ENCODE results near the gene BLOC1S3. TPM values are rescaled to one million over a fixed set of nuclear protein-coding genes. Genes with fewer than 3 reads are reported as not detected.

BLOC1S3 gene
- total RNA-seq, 3 donors from 2014 or later: 12.3 to 15.5 (median 14.5) TPM

GRCh38 chr19:45175515-45176345 lies 2.9 kb upstream of the BLOC1S3 start:
- Mint-ChIP-seq H3K36me3 (ENCODE audit: insufficient read depth) (no peaks in the 10 kb centered on the region), H3K4me3 (peak overlapping the region; percentile 13), H3K9me3 (no peaks in the 10 kb centered on the region), H3K27me3 (ENCODE audit: low read depth) (no peaks in the 10 kb centered on the region), H3K4me1 (ENCODE audit: low read depth) (peaks cover 51% of the 10 kb centered on the region)
- no peak for ATAC-seq
- DNase-seq: no peak

GRCh38 chr19:45177817-45178261 lies 745 bp upstream of the BLOC1S3 start, which contains the start of gene TRAPPC6A:
Gene TRAPPC6A (minus strand): TSS chr19:45178237. CDS start chr19:45178218, 19 bp downstream.
- H3K27me3 Mint-ChIP-seq (ENCODE audit: low read depth): no peaks in the 10 kb centered on the region
- DNase-seq: no peak
- no peaks in the 10 kb centered on the region for H3K9me3 Mint-ChIP-seq
- peak; percentile 2 for ATAC-seq
- H3K4me3 Mint-ChIP-seq: peak within 1 kb of the TSS; percentile 85
- peaks cover 6% of the 10 kb centered on the region for H3K36me3 Mint-ChIP-seq (ENCODE audit: insufficient read depth)
- H3K4me1 Mint-ChIP-seq (ENCODE audit: low read depth): peaks cover 47% of the 10 kb centered on the region

- H3K4me1 Mint-ChIP-seq (ENCODE audit: low read depth): peaks cover 37% of the 10 kb centered on the region
Measured at GRCh38 chr19:45179072-45179891, 698 bp downstream of the BLOC1S3 start.

GRCh38 chr19:45179892-45180370 lies 1.3 kb downstream of the BLOC1S3 start:
- H3K36me3 Mint-ChIP-seq (ENCODE audit: insufficient read depth): peaks cover 6% of the 10 kb centered on the region
- H3K9me3 Mint-ChIP-seq: no peaks in the 10 kb centered on the region
- H3K4me3 Mint-ChIP-seq: peak overlapping the region; percentile 80
- ATAC-seq (no peak), DNase-seq (no peak)
- H3K27me3 Mint-ChIP-seq (ENCODE audit: low read depth): no peaks in the 10 kb centered on the region
- peaks cover 38% of the 10 kb centered on the region for H3K4me1 Mint-ChIP-seq (ENCODE audit: low read depth)

More at GRCh38 chr19:45179072-45179891, 698 bp downstream of the BLOC1S3 start:
- peak; percentile 5 to 8 for ATAC-seq
- no peak for DNase-seq
- peaks cover 6% of the 10 kb centered on the region for H3K36me3 Mint-ChIP-seq (ENCODE audit: insufficient read depth)
- peak overlapping the region; percentile 85 for H3K4me3 Mint-ChIP-seq
- H3K9me3 Mint-ChIP-seq: no peaks in the 10 kb centered on the region
- no peaks in the 10 kb centered on the region for H3K27me3 Mint-ChIP-seq (ENCODE audit: low read depth)

- DNase-seq (no peak), ATAC-seq (no peak)
- Mint-ChIP-seq H3K4me3 (peak overlapping the region; percentile 80), H3K36me3 (ENCODE audit: insufficient read depth) (peaks cover 6% of the 10 kb centered on the region), H3K27me3 (ENCODE audit: low read depth) (no peaks in the 10 kb centered on the region), H3K9me3 (no peaks in the 10 kb centered on the region), H3K4me1 (ENCODE audit: low read depth) (peaks cover 33% of the 10 kb centered on the region)
Measured at GRCh38 chr19:45180936-45181335, 2.4 kb downstream of the BLOC1S3 start.

GRCh38 chr19:45182758-45183157 lies 4.2 kb downstream of the BLOC1S3 start:
- H3K9me3 Mint-ChIP-seq: no peaks in the 10 kb centered on the region
- ATAC-seq (no peak), DNase-seq (no peak)
- H3K4me3 Mint-ChIP-seq: no peak overlapping the region
- H3K4me1 Mint-ChIP-seq (ENCODE audit: low read depth): peaks cover 31% of the 10 kb centered on the region
- peaks cover 6% of the 10 kb centered on the region for H3K36me3 Mint-ChIP-seq (ENCODE audit: insufficient read depth)
- no peaks in the 10 kb centered on the region for H3K27me3 Mint-ChIP-seq (ENCODE audit: low read depth)

- H3K4me3 Mint-ChIP-seq: no peak overlapping the region
- ATAC-seq: no peak
Measured at GRCh38 chr19:45184115-45184514, 5.5 kb downstream of the BLOC1S3 start.

GRCh38 chr19:45186509-45187334 lies 8.1 kb downstream of the BLOC1S3 start:
- ATAC-seq: no peak

More at GRCh38 chr19:45184115-45184514, 5.5 kb downstream of the BLOC1S3 start:
- Mint-ChIP-seq H3K27me3 (ENCODE audit: low read depth) (no peaks in the 10 kb centered on the region), H3K9me3 (no peaks in the 10 kb centered on the region), H3K36me3 (ENCODE audit: insufficient read depth) (peaks cover 6% of the 10 kb centered on the region), H3K4me1 (ENCODE audit: low read depth) (peaks cover 29% of the 10 kb centered on the region)
- no peak for DNase-seq

GRCh38 chr19:45187421-45188100 lies 9.0 kb downstream of the BLOC1S3 start:
- no peak overlapping the region for H3K4me3 Mint-ChIP-seq
- peaks cover 3% of the 10 kb centered on the region for H3K36me3 Mint-ChIP-seq (ENCODE audit: insufficient read depth)
- no peak for DNase-seq

More at GRCh38 chr19:45186509-45187334, 8.1 kb downstream of the BLOC1S3 start:
- Mint-ChIP-seq H3K9me3 (no peaks in the 10 kb centered on the region), H3K4me3 (no peak overlapping the region), H3K36me3 (ENCODE audit: insufficient read depth) (peaks cover 3% of the 10 kb centered on the region), H3K27me3 (ENCODE audit: low read depth) (no peaks in the 10 kb centered on the region), H3K4me1 (ENCODE audit: low read depth) (peaks cover 10% of the 10 kb centered on the region)
- no peak for DNase-seq

GRCh38 chr19:45189971-45190370 lies 11.4 kb downstream of the BLOC1S3 start:
- H3K36me3 Mint-ChIP-seq (ENCODE audit: insufficient read depth): peaks cover 1% of the 10 kb centered on the region
- peaks cover 3% of the 10 kb centered on the region for H3K4me1 Mint-ChIP-seq (ENCODE audit: low read depth)
- no peaks in the 10 kb centered on the region for H3K9me3 Mint-ChIP-seq
- ATAC-seq (no peak), DNase-seq (no peak)
- no peak overlapping the region for H3K4me3 Mint-ChIP-seq
- no peaks in the 10 kb centered on the region for H3K27me3 Mint-ChIP-seq (ENCODE audit: low read depth)

More at GRCh38 chr19:45187421-45188100, 9.0 kb downstream of the BLOC1S3 start:
- ATAC-seq: peak; percentile 69 to 82
- Mint-ChIP-seq H3K4me1 (ENCODE audit: low read depth) (peaks cover 8% of the 10 kb centered on the region), H3K9me3 (no peaks in the 10 kb centered on the region), H3K27me3 (ENCODE audit: low read depth) (no peaks in the 10 kb centered on the region)

GRCh38 chr19:45191375-45191774 lies 12.8 kb downstream of the BLOC1S3 start:
- H3K4me3 Mint-ChIP-seq: no peak overlapping the region
- peaks cover 3% of the 10 kb centered on the region for H3K4me1 Mint-ChIP-seq (ENCODE audit: low read depth)
- H3K36me3 Mint-ChIP-seq (ENCODE audit: insufficient read depth): peaks cover 1% of the 10 kb centered on the region
- H3K27me3 Mint-ChIP-seq (ENCODE audit: low read depth): no peaks in the 10 kb centered on the region
- ATAC-seq (no peak), DNase-seq (no peak)
- no peaks in the 10 kb centered on the region for H3K9me3 Mint-ChIP-seq

- DNase-seq (no peak), ATAC-seq (no peak)
- Mint-ChIP-seq H3K4me1 (ENCODE audit: low read depth) (no peaks in the 10 kb centered on the region), H3K4me3 (no peak overlapping the region), H3K36me3 (ENCODE audit: insufficient read depth) (peaks cover 1% of the 10 kb centered on the region), H3K9me3 (no peaks in the 10 kb centered on the region), H3K27me3 (ENCODE audit: low read depth) (no peaks in the 10 kb centered on the region)
Measured at GRCh38 chr19:45195764-45196163, 17.2 kb downstream of the BLOC1S3 start.

- H3K4me3 Mint-ChIP-seq: no peak overlapping the region
Measured at GRCh38 chr19:45200568-45200967, 22.0 kb downstream of the BLOC1S3 start.

More at GRCh38 chr19:45200568-45200967, 22.0 kb downstream of the BLOC1S3 start:
- no peaks in the 10 kb centered on the region for H3K27me3 Mint-ChIP-seq (ENCODE audit: low read depth)
- no peaks in the 10 kb centered on the region for H3K4me1 Mint-ChIP-seq (ENCODE audit: low read depth)
- ATAC-seq (no peak), DNase-seq (no peak)
- no peaks in the 10 kb centered on the region for H3K36me3 Mint-ChIP-seq (ENCODE audit: insufficient read depth)
- H3K9me3 Mint-ChIP-seq: no peaks in the 10 kb centered on the region
